Activated CD4-positive, alpha-beta memory T cell treated with anti-CD3 and anti-CD28 coated beads for 36 hours (primary cell): ENCODE data around the gene PPP1R13B. TPM values are rescaled to one million over a fixed set of nuclear protein-coding genes. Genes with fewer than 3 reads are reported as not detected.
"Not testable (repeated sequence)": the region's sequence is repeated elsewhere in the genome, so short reads cannot be mapped to it uniquely, and the experiment has no call there.

ENCODE experiments used
- CTCF ChIA-PET: fragments of 350-600 bp; sonication (Branson Sonifier 250); formaldehyde crosslinking; loops from one replicate; lab custom pipeline; 2021; ENCODE audit warnings: antibody characterized with exemption, inconsistent platforms; lab: Charles Lee
- POLR2A ChIA-PET: fragments of 350-600 bp; sonication (Branson Sonifier 250); formaldehyde crosslinking; loops from one replicate; lab custom pipeline; 2021; ENCODE audit warnings: antibody characterized with exemption; lab: Charles Lee
- DNase-seq: peaks from one replicate; pipeline ENCODE4 v3.0.0-alpha.2; 2020
- H3K27ac Mint-ChIP-seq: one replicate; pipeline ENCODE4 v1.8.0; 2021; ENCODE audit warnings: mixed read lengths
- H3K27me3 Mint-ChIP-seq: one replicate; pipeline ENCODE4 v1.8.0; 2021; ENCODE audit warnings: mixed read lengths
- H3K36me3 Mint-ChIP-seq: one replicate; pipeline ENCODE4 v1.8.0; 2021; ENCODE audit warnings: mixed read lengths
- H3K4me1 Mint-ChIP-seq: one replicate; pipeline ENCODE4 v1.8.0; 2021; ENCODE audit warnings: low read depth, mixed read lengths
- H3K4me3 Mint-ChIP-seq: one replicate; pipeline ENCODE4 v1.8.0; 2021; ENCODE audit warnings: mild to moderate bottlenecking, mixed read lengths
- H3K9me3 Mint-ChIP-seq: one replicate; pipeline ENCODE4 v1.8.0; 2021; ENCODE audit warnings: mixed read lengths
- intact Hi-C: fragments of 100-400 bp; cut with micrococcal nuclease; formaldehyde crosslinking; loops from one replicate; pipeline ENCODE4 v1.15.1; 2023
- total RNA-seq, 2 experiments: library from RNA; stranded (reverse); gene quantifications; one replicate each; pipeline ENCODE4 v1.2.3, GENCODE V29; 2021

PPP1R13B gene
- total RNA-seq, 2 experiments from 2014 or later, result 13.5 to 14.8 TPM

DNA sequence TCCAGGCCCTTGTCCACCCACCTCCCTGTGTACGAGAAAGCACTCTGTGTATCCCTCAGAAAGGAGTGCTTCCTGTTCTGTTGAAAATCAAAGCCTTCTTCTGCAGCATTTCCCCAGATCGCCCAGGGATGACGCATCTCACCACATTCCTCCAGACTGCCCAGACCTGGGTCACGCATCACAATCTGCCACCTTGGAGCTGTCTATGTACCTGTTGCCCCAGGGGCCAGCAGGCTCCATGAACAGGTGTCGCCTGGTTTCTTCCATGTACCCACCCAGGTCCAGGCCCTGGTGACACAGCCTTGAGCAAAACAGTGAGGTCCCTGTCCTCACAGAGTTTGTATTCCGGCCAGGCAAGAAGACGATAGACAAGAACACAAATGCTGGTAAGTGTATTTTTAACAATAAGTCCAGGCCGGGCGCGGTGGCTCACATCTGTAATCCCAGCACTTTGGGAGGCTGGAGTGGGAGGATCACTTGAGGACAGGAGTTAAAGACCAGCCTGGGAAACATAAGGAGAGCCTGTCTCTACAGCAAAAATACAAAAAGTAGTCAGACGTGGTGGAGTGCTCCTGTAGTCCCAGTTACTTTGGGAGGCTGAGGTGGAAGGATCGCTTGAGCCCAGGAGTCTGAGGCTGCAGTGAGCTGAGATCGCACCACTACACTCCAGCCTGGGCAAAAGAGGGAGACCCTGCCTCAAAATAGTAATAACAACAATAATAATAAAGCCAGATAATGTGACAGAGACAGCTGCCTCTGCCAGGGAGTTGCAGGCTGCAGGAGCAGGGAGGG, 6.8 kb upstream of the PPP1R13B start:
- no peaks in the 10 kb centered on the region for H3K36me3 Mint-ChIP-seq
- H3K27ac Mint-ChIP-seq, result no peak overlapping the region
- no peaks in the 10 kb centered on the region for H3K9me3 Mint-ChIP-seq
- ChIA-PET CTCF (no interaction called here), POLR2A (no interaction called here)
- H3K4me3 Mint-ChIP-seq, result no peak overlapping the region
- no peaks in the 10 kb centered on the region for H3K27me3 Mint-ChIP-seq
- no peak for DNase-seq
- H3K4me1 Mint-ChIP-seq, result peaks cover 4% of the 10 kb centered on the region
- intact Hi-C loops, result no loop called here

DNA sequence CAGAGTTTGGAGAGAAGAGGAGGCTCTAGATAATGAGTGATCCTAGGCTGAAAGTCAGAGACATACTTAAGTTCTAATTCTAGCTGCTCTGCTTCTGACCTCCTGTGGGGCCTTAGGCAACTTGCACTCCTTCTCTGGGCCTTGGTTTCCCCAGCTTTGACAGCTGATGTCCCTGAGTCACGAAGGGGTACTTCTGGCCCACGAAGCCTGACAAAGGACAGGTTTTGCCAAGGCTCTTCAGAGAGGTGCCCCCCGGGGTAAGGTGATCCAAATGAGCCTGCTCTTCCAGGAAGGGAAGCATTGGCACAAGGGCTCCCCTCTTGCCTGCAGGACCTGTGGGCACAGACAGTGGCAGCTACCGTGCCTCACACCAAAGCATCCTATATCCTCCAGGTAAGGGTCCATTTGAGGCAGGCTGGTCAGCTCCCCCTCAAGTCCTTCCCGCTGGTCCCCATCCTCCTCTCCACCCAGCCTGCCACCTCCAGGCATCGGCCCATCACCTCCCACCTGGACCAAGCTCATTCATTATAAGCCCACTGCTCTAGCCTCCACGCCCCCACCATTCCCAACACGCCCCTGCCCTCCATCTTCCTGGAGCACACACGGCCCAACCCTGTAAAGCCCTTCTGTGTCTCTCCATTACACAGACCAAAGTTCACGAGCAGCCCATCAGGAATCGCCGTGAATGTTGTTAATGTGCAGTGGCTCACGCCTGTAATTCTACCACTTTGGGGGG, 1.9 kb upstream of the PPP1R13B start:
- DNase-seq, result no peak
- H3K27ac Mint-ChIP-seq, result no peak overlapping the region
- intact Hi-C loops, result no loop called here
- ChIA-PET CTCF (no interaction called here), POLR2A (no interaction called here)
- no peaks in the 10 kb centered on the region for H3K9me3 Mint-ChIP-seq
- no peaks in the 10 kb centered on the region for H3K27me3 Mint-ChIP-seq
- H3K36me3 Mint-ChIP-seq, result no peaks in the 10 kb centered on the region
- peaks cover 12% of the 10 kb centered on the region for H3K4me1 Mint-ChIP-seq
- H3K4me3 Mint-ChIP-seq, result peak overlapping the region; percentile 66

DNA sequence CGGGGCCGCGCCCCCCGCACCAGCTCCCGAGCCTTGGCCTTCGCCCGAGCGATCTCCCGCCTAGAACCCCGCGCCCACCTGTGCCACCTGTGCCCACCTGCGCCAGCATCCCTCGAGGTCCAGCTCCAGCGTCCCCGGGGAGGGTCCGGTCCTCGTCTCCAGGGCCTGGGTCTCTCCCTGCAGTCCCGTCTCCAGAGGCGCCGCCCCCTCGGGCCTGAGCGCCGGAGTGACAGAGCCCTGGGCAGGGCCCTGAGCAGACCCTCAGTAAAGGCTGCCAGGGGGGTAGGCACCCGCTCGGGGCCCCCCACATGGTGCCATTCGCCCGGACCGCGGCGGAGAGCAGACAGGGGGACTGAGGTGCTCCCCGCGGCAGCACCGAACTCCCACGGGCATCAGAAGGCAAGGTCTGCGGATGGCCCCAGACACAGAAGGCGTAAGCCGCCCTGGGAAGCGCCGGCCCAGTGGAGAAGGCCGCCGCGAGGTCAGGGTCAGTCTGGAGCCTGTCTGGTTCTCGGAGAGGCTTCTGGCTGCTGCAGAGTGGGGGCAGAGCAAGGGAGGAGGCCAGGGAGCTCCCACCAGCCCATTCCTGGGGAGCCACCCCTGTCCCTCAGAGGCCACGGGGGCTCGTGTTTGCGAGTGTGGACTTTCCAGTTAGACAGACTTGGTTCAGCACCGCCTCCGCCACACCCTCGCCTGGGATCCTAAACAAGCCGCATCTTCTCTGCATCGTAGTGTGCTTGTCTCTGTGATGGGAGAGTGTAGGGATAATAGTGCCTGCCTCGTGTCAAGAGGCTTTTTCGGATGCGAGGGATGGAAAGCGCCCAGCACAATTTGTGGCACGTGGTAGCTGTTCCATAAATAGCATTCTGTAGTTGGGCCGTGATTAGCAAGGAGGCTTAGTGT, 1.1 kb upstream of the PPP1R13B start:
- POLR2A ChIA-PET, result no interaction called here
- peaks cover 12% of the 10 kb centered on the region for H3K4me1 Mint-ChIP-seq
- CTCF ChIA-PET, result no interaction called here
- H3K27ac Mint-ChIP-seq, result no peak overlapping the region
- no peaks in the 10 kb centered on the region for H3K27me3 Mint-ChIP-seq
- DNase-seq, result no peak
- intact Hi-C loops, result no loop called here
- no peaks in the 10 kb centered on the region for H3K36me3 Mint-ChIP-seq
- H3K9me3 Mint-ChIP-seq, result no peaks in the 10 kb centered on the region
- peak overlapping the region; percentile 66 for H3K4me3 Mint-ChIP-seq

DNA sequence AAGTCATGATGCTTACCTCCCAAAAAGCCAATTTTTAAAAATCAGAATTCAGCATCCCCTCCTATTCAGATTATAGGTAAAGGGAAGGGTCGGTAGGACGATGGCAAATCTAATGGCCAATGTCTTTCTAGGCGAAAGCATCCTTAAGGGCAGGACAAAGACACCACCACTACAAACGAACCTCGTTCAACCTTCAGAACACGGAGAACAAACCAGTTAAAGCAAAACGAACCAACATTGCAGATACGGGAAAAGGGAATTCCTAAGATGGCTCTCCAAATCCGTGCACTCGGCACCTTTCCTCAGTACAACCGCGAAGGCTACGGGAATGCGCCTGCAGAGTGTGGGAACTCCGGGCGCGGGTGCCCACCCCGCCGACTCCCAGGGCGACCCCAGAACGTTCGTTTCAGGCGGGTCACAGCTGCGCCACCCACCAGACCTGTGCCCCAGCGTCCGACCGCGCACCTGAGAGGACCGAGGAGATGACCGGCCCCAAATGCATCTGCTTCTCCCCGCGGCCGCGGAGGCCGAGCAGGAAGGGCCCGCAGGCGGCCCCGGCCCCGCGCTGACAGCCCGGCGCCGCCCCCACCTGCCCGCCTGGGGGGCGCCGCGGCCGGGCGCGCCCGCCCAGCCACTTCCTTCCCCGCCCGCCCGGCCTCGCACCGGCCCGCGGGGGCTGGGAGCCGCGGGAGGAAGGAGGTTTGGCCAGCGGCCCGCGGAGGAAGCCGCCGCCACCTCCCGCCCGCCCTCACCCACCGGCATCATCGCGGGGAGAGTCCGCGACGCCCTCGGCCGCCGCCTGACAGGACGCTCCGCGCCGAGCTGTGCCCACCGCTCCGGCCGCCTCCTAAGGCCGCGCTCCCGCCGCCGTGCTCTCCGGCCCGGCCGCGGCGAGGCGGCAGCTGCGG, 578 bp downstream of the PPP1R13B start:
- no peaks in the 10 kb centered on the region for H3K9me3 Mint-ChIP-seq
- H3K27me3 Mint-ChIP-seq, result no peaks in the 10 kb centered on the region
- peak overlapping the region; percentile 90 for H3K4me3 Mint-ChIP-seq
- intact Hi-C loops, result loop anchor here (1.0 kb wide), 2 partner anchors 75 to 131 kb away; partner anchors contain the start of genes XRCC3 and ZFYVE21
- no peaks in the 10 kb centered on the region for H3K36me3 Mint-ChIP-seq
- POLR2A ChIA-PET, result interaction anchor here (0.6 kb wide), 1 partner anchor 20 kb away, joined by 3 read pairs; no protein-coding TSS in a partner anchor
- CTCF ChIA-PET, result no interaction called here
- peak overlapping the region; percentile 61 for H3K27ac Mint-ChIP-seq
- peaks cover 12% of the 10 kb centered on the region for H3K4me1 Mint-ChIP-seq
- peak; percentile 38 for DNase-seq

DNA sequence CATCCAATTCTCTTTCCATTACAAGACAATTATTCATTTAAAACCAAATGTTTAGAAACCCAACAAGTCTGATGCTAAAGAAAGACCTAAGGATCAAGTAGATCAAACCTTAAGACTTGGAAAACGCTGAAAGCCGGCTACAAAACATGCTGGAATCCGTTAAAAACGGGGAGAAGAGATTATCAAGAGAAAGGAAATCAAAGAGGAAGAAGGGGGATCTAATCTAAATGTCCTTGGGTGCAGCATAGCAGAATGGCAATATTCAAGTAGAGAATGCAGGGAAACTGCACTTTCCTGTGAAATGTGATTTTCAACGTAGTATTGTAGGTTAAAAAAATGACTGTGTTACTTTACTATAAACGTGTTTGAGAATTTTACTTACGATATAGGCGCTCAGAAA, 1.3 kb downstream of the PPP1R13B start:
- intact Hi-C loops, result no loop called here
- POLR2A ChIA-PET, result no interaction called here

DNA sequence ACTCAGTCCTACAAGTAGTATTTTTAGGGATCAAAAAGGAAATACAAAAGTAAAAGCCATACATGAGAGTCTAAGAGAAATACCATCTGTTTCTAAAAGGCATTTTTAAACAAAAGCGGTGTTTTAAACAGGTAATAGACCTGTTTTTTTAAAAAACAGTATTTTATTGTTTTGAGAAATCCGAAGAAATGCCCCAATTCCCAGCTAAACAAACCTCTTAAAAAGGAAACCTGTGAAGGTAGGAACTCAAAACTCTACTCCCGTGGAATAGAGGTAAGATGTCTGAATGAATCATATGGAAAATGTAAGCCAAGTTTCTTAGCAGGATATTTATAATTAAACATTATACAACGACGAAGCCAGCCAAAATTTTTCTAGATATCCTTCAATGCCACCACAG, 2.0 kb downstream of the PPP1R13B start:
- Mint-ChIP-seq H3K4me1 (peaks cover 12% of the 10 kb centered on the region), H3K27me3 (no peaks in the 10 kb centered on the region), H3K4me3 (no peak overlapping the region), H3K9me3 (no peaks in the 10 kb centered on the region), H3K36me3 (no peaks in the 10 kb centered on the region), H3K27ac (no peak overlapping the region)
- ChIA-PET CTCF (no interaction called here), POLR2A (no interaction called here)
- intact Hi-C loops, result no loop called here
- no peak for DNase-seq

More for the DNA sequence above, 1.3 kb downstream of the PPP1R13B start:
- no peak for DNase-seq
- no peaks in the 10 kb centered on the region for H3K9me3 Mint-ChIP-seq
- H3K27ac Mint-ChIP-seq, result no peak overlapping the region
- CTCF ChIA-PET, result no interaction called here
- H3K27me3 Mint-ChIP-seq, result no peaks in the 10 kb centered on the region
- H3K36me3 Mint-ChIP-seq, result no peaks in the 10 kb centered on the region
- peaks cover 12% of the 10 kb centered on the region for H3K4me1 Mint-ChIP-seq
- H3K4me3 Mint-ChIP-seq, result peak overlapping the region; percentile 90

DNA sequence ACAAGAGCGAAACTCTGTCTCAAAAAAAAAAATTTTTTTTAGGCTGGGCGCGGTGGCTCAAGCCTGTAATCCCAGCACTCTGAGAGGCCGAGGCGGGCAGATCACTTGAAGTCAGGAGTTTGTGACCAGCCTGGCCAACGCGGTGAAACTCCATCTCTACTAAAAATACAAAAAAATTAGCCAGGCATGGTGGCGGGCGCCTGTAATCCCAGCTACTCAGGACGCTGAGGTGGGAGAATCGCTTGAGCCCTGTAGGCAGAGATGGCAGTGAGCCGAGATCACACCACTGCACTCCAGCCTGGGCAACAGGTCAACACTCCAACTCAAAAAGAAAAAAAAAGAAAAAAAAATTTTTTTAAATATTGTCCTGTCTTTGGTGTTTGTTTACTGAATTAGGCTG, 6.1 kb downstream of the PPP1R13B start:
- H3K27ac Mint-ChIP-seq, H3K27me3 Mint-ChIP-seq, H3K9me3 Mint-ChIP-seq, intact Hi-C loops, DNase-seq, H3K4me3 Mint-ChIP-seq, H3K36me3 Mint-ChIP-seq: not testable (repeated sequence)
- POLR2A ChIA-PET, result interaction anchor here (0.9 kb wide), 1 partner anchor 15 kb away, joined by 4 read pairs; no protein-coding TSS in a partner anchor
- peaks cover 14% of the 10 kb centered on the region for H3K4me1 Mint-ChIP-seq
- CTCF ChIA-PET, result interaction anchor here (0.9 kb wide), 1 partner anchor 33 kb away, joined by 4 read pairs; no protein-coding TSS in a partner anchor

DNA sequence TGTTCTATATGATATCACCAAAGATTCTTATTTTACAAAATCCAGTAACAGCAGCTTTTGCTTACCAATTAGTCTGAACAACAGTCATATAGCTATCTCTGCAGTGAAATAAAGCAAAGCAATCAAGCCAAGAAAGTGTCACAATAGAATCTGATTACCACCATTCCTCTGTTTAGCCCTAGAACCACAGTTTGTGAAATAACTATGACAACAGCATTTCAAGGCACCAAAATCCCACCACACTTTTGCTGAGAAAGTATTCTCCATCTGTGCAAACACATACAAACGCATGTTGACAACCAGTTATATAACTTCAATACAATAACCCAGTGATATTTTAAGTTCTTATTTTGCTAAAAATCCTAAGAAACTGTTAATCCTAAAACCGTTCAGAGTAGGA, 7.4 kb downstream of the PPP1R13B start:
- peaks cover 2% of the 10 kb centered on the region for H3K36me3 Mint-ChIP-seq
- H3K9me3 Mint-ChIP-seq, result no peaks in the 10 kb centered on the region
- H3K4me1 Mint-ChIP-seq, result peaks cover 9% of the 10 kb centered on the region
- CTCF ChIA-PET, result no interaction called here
- POLR2A ChIA-PET, result no interaction called here
- intact Hi-C loops, result no loop called here
- no peak for DNase-seq
- no peaks in the 10 kb centered on the region for H3K27me3 Mint-ChIP-seq
- H3K27ac Mint-ChIP-seq, result no peak overlapping the region
- H3K4me3 Mint-ChIP-seq, result no peak overlapping the region

DNA sequence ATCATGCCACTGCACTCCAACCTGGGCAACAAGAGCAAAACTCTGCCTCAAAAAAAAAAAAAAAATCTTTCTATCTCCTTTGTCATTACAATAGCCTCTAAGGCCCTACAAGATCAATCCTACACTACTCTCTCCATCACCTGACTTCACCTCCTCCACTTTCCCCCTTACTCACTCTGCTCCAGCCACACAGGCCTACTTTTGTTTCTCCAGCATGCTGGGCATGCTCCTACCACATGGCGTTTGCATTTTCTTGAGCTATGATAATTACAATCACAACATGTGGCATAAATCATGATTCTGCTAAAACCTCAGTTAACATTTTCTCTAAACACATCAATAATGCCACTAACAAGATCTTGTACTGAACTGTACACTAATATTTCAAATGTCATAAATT, 7.8 kb downstream of the PPP1R13B start:
- Mint-ChIP-seq H3K4me3 (no peak overlapping the region), H3K27me3 (no peaks in the 10 kb centered on the region), H3K4me1 (peaks cover 9% of the 10 kb centered on the region), H3K9me3 (no peaks in the 10 kb centered on the region), H3K27ac (no peak overlapping the region), H3K36me3 (peaks cover 2% of the 10 kb centered on the region)
- POLR2A ChIA-PET, result no interaction called here
- CTCF ChIA-PET, result no interaction called here
- no peak for DNase-seq
- intact Hi-C loops, result no loop called here

DNA sequence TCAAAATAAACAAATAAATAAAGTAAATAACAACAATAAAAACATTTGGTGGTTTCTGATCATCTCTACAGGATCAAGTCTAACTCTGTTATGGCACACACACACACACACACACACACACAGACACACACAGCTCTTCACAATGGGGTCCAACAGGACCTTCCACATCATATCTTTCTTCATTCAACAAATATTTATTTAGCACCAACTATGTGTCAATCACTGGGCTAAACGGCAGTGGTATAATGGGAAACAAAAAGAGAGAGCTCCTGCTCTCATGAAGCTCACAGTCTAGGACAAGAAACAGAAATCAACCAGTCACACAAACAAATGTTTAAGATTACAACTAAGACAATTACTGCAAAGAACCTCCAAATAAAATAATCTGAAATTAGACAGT, 9.3 kb downstream of the PPP1R13B start:
- Mint-ChIP-seq H3K27ac (no peak overlapping the region), H3K27me3 (no peaks in the 10 kb centered on the region), H3K4me1 (peaks cover 11% of the 10 kb centered on the region), H3K4me3 (no peak overlapping the region), H3K9me3 (no peaks in the 10 kb centered on the region), H3K36me3 (peaks cover 2% of the 10 kb centered on the region)
- ChIA-PET CTCF (interaction anchor here (1.0 to 1.1 kb wide), 2 partner anchors 29 to 72 kb away, joined by 3 read pairs; no protein-coding TSS in a partner anchor), POLR2A (no interaction called here)
- DNase-seq, result no peak
- intact Hi-C loops, result no loop called here
